ENCODE measurements around the gene ACTL7A.

The ACTL7A gene

DNA sequence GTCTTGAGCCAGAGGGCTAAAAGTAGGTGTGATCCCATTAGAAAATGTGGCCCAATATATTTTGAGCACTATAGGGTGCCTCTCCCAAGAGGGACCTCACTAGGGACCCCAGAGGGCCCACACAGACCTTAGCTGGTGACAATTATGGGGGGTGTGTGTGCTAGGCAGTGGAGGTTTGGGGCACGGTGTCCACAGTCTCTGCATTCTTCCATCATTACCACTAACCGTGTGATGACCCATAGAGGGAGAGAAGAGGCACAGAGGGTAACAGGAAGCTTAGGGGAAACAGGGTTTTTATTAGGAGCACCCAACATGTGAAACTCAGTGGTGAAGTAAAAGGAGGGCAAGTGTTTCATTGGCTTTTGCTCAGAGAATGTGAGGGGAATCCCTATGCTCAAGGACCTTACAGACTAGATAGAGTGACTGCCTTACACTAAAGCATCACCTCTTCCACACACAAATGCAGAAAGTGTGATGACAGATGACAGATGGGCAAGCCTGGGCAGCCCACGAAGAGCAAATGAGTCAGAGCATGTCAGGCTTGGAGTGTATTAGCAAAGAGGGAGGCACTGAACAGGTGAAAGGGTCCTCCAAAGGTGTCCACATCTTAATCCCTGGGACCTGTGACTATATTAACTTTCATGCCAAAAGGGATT lies 2.5 kb upstream of the ACTL7A start:
- TF ChIP-seq, protein P1, sequence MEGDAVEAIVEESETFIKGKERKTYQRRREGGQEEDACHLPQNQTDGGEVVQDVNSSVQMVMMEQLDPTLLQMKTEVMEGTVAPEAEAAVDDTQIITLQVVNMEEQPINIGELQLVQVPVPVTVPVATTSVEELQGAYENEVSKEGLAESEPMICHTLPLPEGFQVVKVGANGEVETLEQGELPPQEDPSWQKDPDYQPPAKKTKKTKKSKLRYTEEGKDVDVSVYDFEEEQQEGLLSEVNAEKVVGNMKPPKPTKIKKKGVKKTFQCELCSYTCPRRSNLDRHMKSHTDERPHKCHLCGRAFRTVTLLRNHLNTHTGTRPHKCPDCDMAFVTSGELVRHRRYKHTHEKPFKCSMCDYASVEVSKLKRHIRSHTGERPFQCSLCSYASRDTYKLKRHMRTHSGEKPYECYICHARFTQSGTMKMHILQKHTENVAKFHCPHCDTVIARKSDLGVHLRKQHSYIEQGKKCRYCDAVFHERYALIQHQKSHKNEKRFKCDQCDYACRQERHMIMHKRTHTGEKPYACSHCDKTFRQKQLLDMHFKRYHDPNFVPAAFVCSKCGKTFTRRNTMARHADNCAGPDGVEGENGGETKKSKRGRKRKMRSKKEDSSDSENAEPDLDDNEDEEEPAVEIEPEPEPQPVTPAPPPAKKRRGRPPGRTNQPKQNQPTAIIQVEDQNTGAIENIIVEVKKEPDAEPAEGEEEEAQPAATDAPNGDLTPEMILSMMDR (IDR thresholded peaks at IDR 0.05; ENCODE audit: unreplicated experiment in 3 of 3) = no peak
- no peak overlapping the region for H3K27ac Mint-ChIP-seq
- no peak overlapping the region for H3K4me3 Mint-ChIP-seq
- peaks cover 2% of the 10 kb centered on the region for H3K9me3 Mint-ChIP-seq
- H3K36me3 Mint-ChIP-seq (ENCODE audit: low read depth) = peaks cover 4% of the 10 kb centered on the region
- peaks cover 6% of the 10 kb centered on the region for H3K27me3 Mint-ChIP-seq (ENCODE audit: low read depth)
- no peaks in the 10 kb centered on the region for H3K4me1 Mint-ChIP-seq

DNA sequence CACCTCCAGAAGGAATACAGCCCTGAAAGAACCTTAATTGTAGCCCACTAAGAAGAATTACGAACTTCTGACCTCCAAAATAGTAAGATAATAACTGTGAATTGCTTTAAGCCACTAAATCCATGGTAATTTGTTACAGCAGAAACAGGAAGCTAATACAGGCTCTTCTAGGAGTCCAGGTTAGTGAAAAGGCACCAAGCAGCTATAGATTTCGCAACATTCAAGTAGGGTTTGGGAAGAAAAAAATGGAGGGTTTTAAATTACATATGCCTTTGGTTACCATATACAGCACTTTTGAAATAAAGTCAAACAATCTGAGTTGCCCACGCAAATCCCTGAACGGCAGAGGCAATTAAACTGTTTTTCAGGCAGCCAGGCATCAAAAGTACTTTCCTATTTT lies 1.7 kb upstream of the ACTL7A start:
- Mint-ChIP-seq H3K4me1 (no peaks in the 10 kb centered on the region), H3K27me3 (ENCODE audit: low read depth) (peaks cover 6% of the 10 kb centered on the region), H3K4me3 (no peak overlapping the region), H3K36me3 (ENCODE audit: low read depth) (peaks cover 4% of the 10 kb centered on the region), H3K9me3 (peaks cover 2% of the 10 kb centered on the region), H3K27ac (no peak overlapping the region)
- TF ChIP-seq, protein P1 (IDR thresholded peaks at IDR 0.05; ENCODE audit: unreplicated experiment in 3 of 3) = no peak

GRCh38 chr9:108860764-108861163 lies 1.3 kb upstream of the ACTL7A start:
- peaks cover 2% of the 10 kb centered on the region for H3K9me3 Mint-ChIP-seq
- no peak overlapping the region for H3K27ac Mint-ChIP-seq
- H3K4me3 Mint-ChIP-seq = no peak overlapping the region
- H3K4me1 Mint-ChIP-seq = no peaks in the 10 kb centered on the region
- TF ChIP-seq, protein P1 (IDR thresholded peaks at IDR 0.05; ENCODE audit: unreplicated experiment in 3 of 3) = no peak
- peaks cover 4% of the 10 kb centered on the region for H3K36me3 Mint-ChIP-seq (ENCODE audit: low read depth)
- H3K27me3 Mint-ChIP-seq (ENCODE audit: low read depth) = peaks cover 6% of the 10 kb centered on the region

GRCh38 chr9:108861464-108861863 lies 602 bp upstream of the ACTL7A start:
- H3K9me3 Mint-ChIP-seq = peaks cover 2% of the 10 kb centered on the region
- H3K36me3 Mint-ChIP-seq (ENCODE audit: low read depth) = peaks cover 4% of the 10 kb centered on the region
- peaks cover 6% of the 10 kb centered on the region for H3K27me3 Mint-ChIP-seq (ENCODE audit: low read depth)
- H3K4me1 Mint-ChIP-seq = no peaks in the 10 kb centered on the region
- H3K4me3 Mint-ChIP-seq = no peak overlapping the region
- no peak overlapping the region for H3K27ac Mint-ChIP-seq
- TF ChIP-seq, protein P1 (IDR thresholded peaks at IDR 0.05; ENCODE audit: unreplicated experiment in 3 of 3) = no peak

- Mint-ChIP-seq H3K9me3 (peaks cover 2% of the 10 kb centered on the region), H3K4me3 (no peak overlapping the region)
- TF ChIP-seq, protein P1 (IDR thresholded peaks at IDR 0.05; ENCODE audit: unreplicated experiment in 3 of 3) = no peak
Measured at GRCh38 chr9:108863891-108864290, 1.8 kb downstream of the ACTL7A start.

GRCh38 chr9:108864446-108864845 lies 2.4 kb downstream of the ACTL7A start:
- H3K27me3 Mint-ChIP-seq (ENCODE audit: low read depth) = no peaks in the 10 kb centered on the region
- peaks cover 2% of the 10 kb centered on the region for H3K9me3 Mint-ChIP-seq
- peaks cover 9% of the 10 kb centered on the region for H3K4me1 Mint-ChIP-seq

More at GRCh38 chr9:108863891-108864290, 1.8 kb downstream of the ACTL7A start:
- H3K27me3 Mint-ChIP-seq (ENCODE audit: low read depth) = no peaks in the 10 kb centered on the region
- peaks cover 9% of the 10 kb centered on the region for H3K4me1 Mint-ChIP-seq
- H3K36me3 Mint-ChIP-seq (ENCODE audit: low read depth) = peaks cover 23% of the 10 kb centered on the region
- no peak overlapping the region for H3K27ac Mint-ChIP-seq

More at GRCh38 chr9:108864446-108864845, 2.4 kb downstream of the ACTL7A start:
- H3K4me3 Mint-ChIP-seq = no peak overlapping the region
- TF ChIP-seq, protein P1 (IDR thresholded peaks at IDR 0.05; ENCODE audit: unreplicated experiment in 3 of 3) = no peak
- no peak overlapping the region for H3K27ac Mint-ChIP-seq
- peaks cover 28% of the 10 kb centered on the region for H3K36me3 Mint-ChIP-seq (ENCODE audit: low read depth)
